NOMO-1 treated with dmso at 0.1 percent for 144 hours (cell line): ENCODE results near the gene PHETA1.
A peak's percentile ranks its signal among the peaks of the same experiment; 100 is the strongest.
"Not testable (repeated sequence)": the region's sequence is repeated elsewhere in the genome, so short reads cannot be mapped to it uniquely, and the experiment has no call there.

Source experiments
- DNase-seq: peaks from one replicate; lab custom pipeline; 2025; ENCODE audit not compliant: unreplicated experiment; lab: John Stamatoyannopoulos, UW

Gene PHETA1

GRCh38 chr12:111373231-111373630 lies 4.3 kb upstream of the PHETA1 start:
- not testable (repeated sequence) for DNase-seq

- DNase-seq: no peak
These were observed 763 bp upstream of the PHETA1 start for GRCh38 chr12:111369496-111370220.

- no peak for DNase-seq
These were observed 556 bp downstream of the PHETA1 start for GRCh38 chr12:111368291-111368787.

GRCh38 chr12:111367661-111368221 lies 1.2 kb downstream of the PHETA1 start:
- no peak for DNase-seq

GRCh38 chr12:111366583-111366982 lies 2.3 kb downstream of the PHETA1 start:
- DNase-seq: no peak

GRCh38 chr12:111366075-111366474 lies 2.8 kb downstream of the PHETA1 start:
- no peak for DNase-seq

- DNase-seq: no peak
These were observed 5.3 kb downstream of the PHETA1 start for GRCh38 chr12:111363578-111363977.

GRCh38 chr12:111362687-111363475 lies 6.0 kb downstream of the PHETA1 start:
- no peak for DNase-seq

- DNase-seq: no peak
These were observed 6.9 kb downstream of the PHETA1 start for GRCh38 chr12:111361717-111362576.

- DNase-seq: no peak
These were observed 7.7 kb downstream of the PHETA1 start for GRCh38 chr12:111361073-111361716.

GRCh38 chr12:111360325-111360930 lies 8.5 kb downstream of the PHETA1 start:
- no peak for DNase-seq

- DNase-seq: no peak
These were observed 9.0 kb downstream of the PHETA1 start for GRCh38 chr12:111359914-111360276.

- peak; percentile 5 for DNase-seq
These were observed 9.5 kb downstream of the PHETA1 start for GRCh38 chr12:111359231-111359913.

GRCh38 chr12:111355201-111355925 lies 13.5 kb downstream of the PHETA1 start:
- no peak for DNase-seq

GRCh38 chr12:111354511-111354910 lies 14.4 kb downstream of the PHETA1 start:
- DNase-seq: no peak

GRCh38 chr12:111353603-111354295 lies 15.1 kb downstream of the PHETA1 start:
- no peak for DNase-seq

GRCh38 chr12:111353026-111353425 lies 15.9 kb downstream of the PHETA1 start:
- no peak for DNase-seq

- DNase-seq: no peak
These were observed 16.4 kb downstream of the PHETA1 start for GRCh38 chr12:111352296-111352993.
